ENCODE measurements around the gene TAGLN. TPM values are rescaled to one million over a fixed set of nuclear protein-coding genes. Genes with fewer than 3 reads are reported as not detected.

The TAGLN gene
- total and polyA plus RNA-seq, 2 donors: 11.5 to 906 TPM

GRCh38 chr11:117197516-117198456 lies 1.4 kb upstream of the TAGLN start:
- Histone ChIP-seq H3K27me3 (ENCODE audit: control insufficient read depth in 2 of 2, insufficient read depth in 1 of 2, low read length in 1 of 2) (peaks cover 0 to 17% of the 10 kb centered on the region in 2 donors), H3K9me3 (ENCODE audit: control insufficient read depth in 2 of 2, insufficient read depth in 1 of 2, low read length in 1 of 2) (no peaks in the 10 kb centered on the region), H3K27ac (ENCODE audit: low read depth in 1 of 2, low read length in 1 of 2) (no peak overlapping the region), H3K4me1 (ENCODE audit: control insufficient read depth in 2 of 2, insufficient read depth in 2 of 2, low read length in 2 of 2) (no peaks in the 10 kb centered on the region), H3K36me3 (ENCODE audit: control insufficient read depth in 2 of 2, insufficient read depth in 2 of 2, low read length in 1 of 2) (peaks cover 5 to 9% of the 10 kb centered on the region in 2 donors), H3K4me3 (ENCODE audit: low read length in 2 of 2) (no peak overlapping the region)
- no peak for DNase-seq (ENCODE audit: low read depth in 6 of 9, low spot score in 9 of 9)
- WGBS: 93% methylated on average over 17 of the region's 17 CpGs

DNA sequence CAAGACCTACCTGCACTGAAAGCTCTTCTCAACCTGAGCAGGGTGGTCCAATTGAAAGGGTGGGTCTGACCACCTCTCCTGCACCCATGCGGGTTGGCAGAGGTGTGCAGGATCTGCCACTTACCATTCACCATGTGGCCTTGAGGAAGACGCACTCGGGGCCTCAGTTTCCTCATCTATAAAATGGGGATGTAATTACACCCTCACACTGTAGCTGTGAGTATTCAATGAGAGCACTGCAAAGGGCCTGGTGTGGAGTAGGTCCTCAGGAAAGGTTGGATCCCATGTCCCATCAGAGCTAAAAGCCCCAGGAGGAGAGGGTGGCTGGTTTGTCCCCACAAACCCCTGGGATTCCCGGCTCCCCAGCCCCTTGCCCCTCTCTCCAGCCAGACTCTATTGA lies 557 bp upstream of the TAGLN start:
- H3K9me3 ChIP-seq (ENCODE audit: control insufficient read depth in 2 of 2, insufficient read depth in 1 of 2, low read length in 1 of 2): no peaks in the 10 kb centered on the region
- H3K36me3 ChIP-seq (ENCODE audit: control insufficient read depth in 2 of 2, insufficient read depth in 2 of 2, low read length in 1 of 2): peaks cover 5 to 14% of the 10 kb centered on the region in 2 donors
- no peak for DNase-seq (ENCODE audit: low read depth in 6 of 9, low spot score in 9 of 9)
- 87% methylated on average over 4 of the region's 4 CpGs for WGBS
- no peak overlapping the region for H3K27ac ChIP-seq (ENCODE audit: low read depth in 1 of 2, low read length in 1 of 2)
- H3K27me3 ChIP-seq (ENCODE audit: control insufficient read depth in 2 of 2, insufficient read depth in 1 of 2, low read length in 1 of 2): peaks cover 0 to 17% of the 10 kb centered on the region in 2 donors
- no peaks in the 10 kb centered on the region for H3K4me1 ChIP-seq (ENCODE audit: control insufficient read depth in 2 of 2, insufficient read depth in 2 of 2, low read length in 2 of 2)
- no peak overlapping the region for H3K4me3 ChIP-seq (ENCODE audit: low read length in 2 of 2)

DNA sequence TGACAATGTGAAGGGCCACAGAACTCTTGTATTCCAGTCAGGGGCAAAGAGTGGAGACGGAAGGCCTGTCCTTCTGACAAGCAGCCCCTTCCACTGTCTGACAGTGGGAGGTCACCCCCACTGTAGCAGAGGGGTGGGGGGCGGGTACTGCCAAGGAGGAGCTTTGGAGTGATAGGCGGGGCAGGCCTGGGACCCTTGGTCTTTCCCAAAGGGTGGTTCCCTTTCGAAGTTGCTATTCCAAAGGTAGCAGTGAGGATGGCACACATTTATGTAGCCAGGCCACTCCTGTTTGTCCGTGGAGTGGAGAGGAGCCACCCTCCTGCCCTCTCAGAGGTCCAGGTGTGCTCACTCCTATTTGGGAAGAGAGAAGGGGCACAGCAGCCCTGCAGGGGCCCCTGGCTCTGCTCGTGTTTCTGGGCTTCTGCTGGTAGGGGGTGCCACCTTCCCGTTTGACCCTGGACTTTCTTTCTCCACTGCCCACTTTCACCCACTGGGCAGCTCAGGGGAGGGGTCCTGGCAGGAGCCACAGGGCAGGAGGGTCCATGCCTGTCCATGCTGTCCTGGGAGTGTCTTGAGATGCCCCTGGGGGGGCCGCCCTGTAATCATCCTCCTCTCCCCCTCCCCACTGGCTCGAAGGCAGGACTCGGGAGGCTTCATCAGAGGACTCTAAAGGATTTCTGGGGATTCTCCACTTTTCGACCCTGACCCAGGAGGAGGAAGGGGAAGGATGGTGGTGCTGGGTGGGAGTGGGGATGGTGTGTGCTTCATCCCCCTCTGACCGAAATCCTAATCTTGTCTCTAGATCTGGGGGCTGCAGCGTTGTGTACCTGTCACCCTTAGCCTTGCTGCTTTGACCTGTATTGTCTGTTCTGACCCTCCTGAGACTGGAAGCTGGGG lies 994 bp downstream of the TAGLN start:
- no peak overlapping the region for H3K27ac ChIP-seq (ENCODE audit: low read depth in 1 of 2, low read length in 1 of 2)
- H3K27me3 ChIP-seq (ENCODE audit: control insufficient read depth in 2 of 2, insufficient read depth in 1 of 2, low read length in 1 of 2): peaks cover 0 to 17% of the 10 kb centered on the region in 2 donors
- no peak overlapping the region for H3K4me3 ChIP-seq (ENCODE audit: low read length in 2 of 2)
- no peaks in the 10 kb centered on the region for H3K9me3 ChIP-seq (ENCODE audit: control insufficient read depth in 2 of 2, insufficient read depth in 1 of 2, low read length in 1 of 2)
- peaks cover 16 to 29% of the 10 kb centered on the region in 2 donors for H3K36me3 ChIP-seq (ENCODE audit: control insufficient read depth in 2 of 2, insufficient read depth in 2 of 2, low read length in 1 of 2)
- no peak for DNase-seq (ENCODE audit: low read depth in 6 of 9, low spot score in 9 of 9)
- whole genome bisulfite sequencing: 84% methylated on average over 13 of the region's 13 CpGs
- no peaks in the 10 kb centered on the region for H3K4me1 ChIP-seq (ENCODE audit: control insufficient read depth in 2 of 2, insufficient read depth in 2 of 2, low read length in 2 of 2)

- no peaks in the 10 kb centered on the region for H3K4me1 ChIP-seq (ENCODE audit: control insufficient read depth in 2 of 2, insufficient read depth in 2 of 2, low read length in 2 of 2)
- H3K36me3 ChIP-seq (ENCODE audit: control insufficient read depth in 2 of 2, insufficient read depth in 2 of 2, low read length in 1 of 2): peaks cover 20 to 33% of the 10 kb centered on the region in 2 donors
Measured at GRCh38 chr11:117200813-117201657, 1.9 kb downstream of the TAGLN start.

DNA sequence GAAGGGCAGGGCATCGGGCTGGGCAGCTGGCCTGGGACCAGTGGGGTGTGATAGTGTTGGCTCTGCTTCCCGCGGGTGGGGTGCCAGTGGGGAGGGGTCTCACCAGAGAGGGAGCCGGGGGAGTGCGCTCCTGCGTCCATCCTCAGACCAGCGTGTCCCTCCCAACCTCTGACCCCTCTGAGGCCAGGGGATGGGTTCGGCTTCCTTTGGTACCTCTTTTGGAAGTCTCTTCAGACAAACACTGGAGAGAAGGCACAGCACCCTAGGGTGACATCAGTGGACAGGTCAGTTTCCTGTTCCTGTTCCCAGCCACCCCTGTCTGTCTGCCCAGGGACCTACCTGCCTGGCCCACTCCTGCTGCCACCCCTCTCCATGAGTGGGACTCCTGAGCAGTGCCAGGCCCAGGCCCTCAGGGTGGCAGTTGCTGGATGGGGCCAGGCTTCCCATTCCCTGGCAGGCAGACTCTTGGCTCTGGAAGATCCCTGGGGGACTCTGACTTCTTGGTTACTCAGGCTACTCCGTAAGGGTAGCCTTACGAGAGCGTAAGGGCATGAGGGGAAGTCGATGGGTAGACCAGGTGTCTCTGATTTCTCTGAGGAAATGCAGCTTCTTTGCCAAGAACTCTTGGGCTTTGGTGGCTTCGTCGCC lies 2.6 kb downstream of the TAGLN start:
- 88% methylated on average over 14 of the region's 14 CpGs for WGBS
- Histone ChIP-seq H3K4me1 (ENCODE audit: control insufficient read depth in 2 of 2, insufficient read depth in 2 of 2, low read length in 2 of 2) (no peaks in the 10 kb centered on the region), H3K27ac (ENCODE audit: low read depth in 1 of 2, low read length in 1 of 2) (no peak overlapping the region), H3K27me3 (ENCODE audit: control insufficient read depth in 2 of 2, insufficient read depth in 1 of 2, low read length in 1 of 2) (peaks cover 0 to 17% of the 10 kb centered on the region in 2 donors), H3K9me3 (ENCODE audit: control insufficient read depth in 2 of 2, insufficient read depth in 1 of 2, low read length in 1 of 2) (no peaks in the 10 kb centered on the region), H3K4me3 (ENCODE audit: low read length in 2 of 2) (no peak overlapping the region), H3K36me3 (ENCODE audit: control insufficient read depth in 2 of 2, insufficient read depth in 2 of 2, low read length in 1 of 2) (peaks cover 20 to 32% of the 10 kb centered on the region in 2 donors)
- DNase-seq (ENCODE audit: low read depth in 6 of 9, low spot score in 9 of 9): no peak

More at GRCh38 chr11:117200813-117201657, 1.9 kb downstream of the TAGLN start:
- DNase-seq (ENCODE audit: low read depth in 6 of 9, low spot score in 9 of 9): no peak
- 93% methylated on average over 12 of the region's 12 CpGs for WGBS
- Histone ChIP-seq H3K4me3 (ENCODE audit: low read length in 2 of 2) (no peak overlapping the region), H3K27me3 (ENCODE audit: control insufficient read depth in 2 of 2, insufficient read depth in 1 of 2, low read length in 1 of 2) (peaks cover 0 to 17% of the 10 kb centered on the region in 2 donors), H3K27ac (ENCODE audit: low read depth in 1 of 2, low read length in 1 of 2) (no peak overlapping the region), H3K9me3 (ENCODE audit: control insufficient read depth in 2 of 2, insufficient read depth in 1 of 2, low read length in 1 of 2) (no peaks in the 10 kb centered on the region)

- no peak for DNase-seq (ENCODE audit: low read depth in 6 of 9, low spot score in 9 of 9)
- Histone ChIP-seq H3K36me3 (ENCODE audit: control insufficient read depth in 2 of 2, insufficient read depth in 2 of 2, low read length in 1 of 2) (peaks cover 20 to 32% of the 10 kb centered on the region in 2 donors), H3K4me3 (ENCODE audit: low read length in 2 of 2) (no peak overlapping the region), H3K27me3 (ENCODE audit: control insufficient read depth in 2 of 2, insufficient read depth in 1 of 2, low read length in 1 of 2) (peaks cover 0 to 17% of the 10 kb centered on the region in 2 donors), H3K4me1 (ENCODE audit: control insufficient read depth in 2 of 2, insufficient read depth in 2 of 2, low read length in 2 of 2) (no peaks in the 10 kb centered on the region), H3K27ac (ENCODE audit: low read depth in 1 of 2, low read length in 1 of 2) (no peak overlapping the region), H3K9me3 (ENCODE audit: control insufficient read depth in 2 of 2, insufficient read depth in 1 of 2, low read length in 1 of 2) (no peaks in the 10 kb centered on the region)
- WGBS: 97% methylated on average over 7 of the region's 7 CpGs
Measured at GRCh38 chr11:117202386-117203068, 3.4 kb downstream of the TAGLN start.

DNA sequence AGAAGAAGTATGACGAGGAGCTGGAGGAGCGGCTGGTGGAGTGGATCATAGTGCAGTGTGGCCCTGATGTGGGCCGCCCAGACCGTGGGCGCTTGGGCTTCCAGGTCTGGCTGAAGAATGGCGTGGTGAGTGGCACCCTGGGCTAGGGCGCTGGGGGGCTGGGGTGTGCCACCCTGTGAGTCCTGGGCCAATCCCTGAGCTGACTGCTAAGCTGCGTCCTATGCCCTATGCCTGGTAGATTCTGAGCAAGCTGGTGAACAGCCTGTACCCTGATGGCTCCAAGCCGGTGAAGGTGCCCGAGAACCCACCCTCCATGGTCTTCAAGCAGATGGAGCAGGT lies 3.9 kb downstream of the TAGLN start:
- Histone ChIP-seq H3K9me3 (ENCODE audit: control insufficient read depth in 2 of 2, insufficient read depth in 1 of 2, low read length in 1 of 2) (no peaks in the 10 kb centered on the region), H3K36me3 (ENCODE audit: control insufficient read depth in 2 of 2, insufficient read depth in 2 of 2, low read length in 1 of 2) (peaks cover 20 to 32% of the 10 kb centered on the region in 2 donors), H3K27ac (ENCODE audit: low read depth in 1 of 2, low read length in 1 of 2) (no peak overlapping the region), H3K4me3 (ENCODE audit: low read length in 2 of 2) (no peak overlapping the region), H3K4me1 (ENCODE audit: control insufficient read depth in 2 of 2, insufficient read depth in 2 of 2, low read length in 2 of 2) (no peaks in the 10 kb centered on the region), H3K27me3 (ENCODE audit: control insufficient read depth in 2 of 2, insufficient read depth in 1 of 2, low read length in 1 of 2) (peaks cover 0 to 17% of the 10 kb centered on the region in 2 donors)
- WGBS: 97% methylated on average over 10 of the region's 10 CpGs
- DNase-seq (ENCODE audit: low read depth in 6 of 9, low spot score in 9 of 9): no peak
